Measurements from ENCODE around the gene ZNF583. TPM values are rescaled to one million over a fixed set of nuclear protein-coding genes. Genes with fewer than 3 reads are reported as not detected.

ZNF583 gene
- total and polyA plus RNA-seq, 11 donors: 3.3 to 7.9 (median 5.2) TPM

DNA sequence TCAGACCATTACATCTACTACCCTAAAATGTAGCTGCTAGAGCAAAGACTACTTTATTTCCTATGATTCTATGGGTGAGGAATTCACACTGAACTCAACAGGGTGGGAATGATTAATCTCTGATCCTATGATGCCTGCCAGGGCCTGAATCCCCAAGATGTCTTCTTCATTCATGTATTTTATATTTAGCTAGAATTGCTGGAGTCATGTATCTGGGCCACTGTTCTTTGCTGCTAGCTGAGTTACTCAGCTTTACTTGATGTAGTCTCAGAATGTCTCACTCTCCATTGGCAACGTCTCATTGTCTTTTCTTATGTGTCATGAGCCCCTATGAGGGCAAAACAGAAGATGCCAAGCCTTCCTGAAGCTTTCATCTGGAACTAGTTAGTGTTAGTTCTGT, 31.9 kb upstream of the ZNF583 start:
- Histone ChIP-seq H3K36me3 (peaks cover 8 to 79% (median 65%) of the 10 kb centered on the region in 9 donors), H3K4me3 (no peak overlapping the region), H3K9me3 (peaks cover 0 to 54% (median 5%) of the 10 kb centered on the region in 12 donors), H3K27me3 (no peaks in the 10 kb centered on the region), H3K4me1 (peaks cover 0 to 24% (median 20%) of the 10 kb centered on the region in 12 donors), H3K27ac (no peak overlapping the region)
- DNase-seq (no peak), ATAC-seq (no peak)
- no peak for TF ChIP-seq POLR2A (IDR thresholded peaks at IDR 0.05)
- 79 to 96% (median 86%) methylated on average over 1 of the region's 1 CpG for WGBS, 4 donors
- intact Hi-C loops (cut with DNase I): no loop called here

DNA sequence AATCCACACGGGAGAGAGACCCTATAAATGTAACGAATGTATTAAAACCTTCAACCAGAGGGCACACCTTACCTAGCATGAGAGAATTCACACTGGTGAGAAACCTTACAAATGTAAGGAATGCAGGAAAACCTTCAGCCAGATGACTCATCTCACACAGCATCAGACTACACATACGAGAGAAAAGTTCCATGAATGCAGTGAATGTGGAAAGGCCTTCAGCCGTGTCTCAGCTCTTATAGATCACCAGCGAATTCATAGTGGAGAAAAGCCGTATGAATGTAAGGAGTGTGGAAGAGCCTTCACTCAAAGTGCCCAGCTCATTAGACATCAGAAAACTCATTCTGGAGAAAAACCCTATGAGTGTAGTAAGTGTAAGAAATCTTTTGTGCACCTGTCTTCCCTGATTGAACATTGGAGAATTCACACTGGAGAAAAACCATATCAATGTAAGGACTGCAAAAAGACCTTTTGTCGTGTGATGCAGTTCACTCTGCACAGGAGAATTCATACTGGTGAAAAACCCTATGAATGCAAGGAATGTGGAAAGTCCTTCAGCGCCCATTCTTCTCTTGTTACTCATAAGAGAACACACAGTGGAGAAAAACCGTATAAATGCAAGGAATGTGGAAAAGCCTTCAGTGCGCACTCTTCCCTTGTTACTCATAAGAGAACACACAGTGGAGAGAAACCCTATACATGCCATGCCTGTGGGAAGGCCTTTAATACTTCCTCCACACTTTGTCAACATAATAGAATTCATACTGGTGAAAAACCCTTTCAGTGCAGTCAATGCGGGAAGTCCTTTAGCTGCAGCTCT, 26.8 kb upstream of the ZNF583 start:
- no peak for TF ChIP-seq POLR2A (IDR thresholded peaks at IDR 0.05)
- TF ChIP-seq, protein P1, sequence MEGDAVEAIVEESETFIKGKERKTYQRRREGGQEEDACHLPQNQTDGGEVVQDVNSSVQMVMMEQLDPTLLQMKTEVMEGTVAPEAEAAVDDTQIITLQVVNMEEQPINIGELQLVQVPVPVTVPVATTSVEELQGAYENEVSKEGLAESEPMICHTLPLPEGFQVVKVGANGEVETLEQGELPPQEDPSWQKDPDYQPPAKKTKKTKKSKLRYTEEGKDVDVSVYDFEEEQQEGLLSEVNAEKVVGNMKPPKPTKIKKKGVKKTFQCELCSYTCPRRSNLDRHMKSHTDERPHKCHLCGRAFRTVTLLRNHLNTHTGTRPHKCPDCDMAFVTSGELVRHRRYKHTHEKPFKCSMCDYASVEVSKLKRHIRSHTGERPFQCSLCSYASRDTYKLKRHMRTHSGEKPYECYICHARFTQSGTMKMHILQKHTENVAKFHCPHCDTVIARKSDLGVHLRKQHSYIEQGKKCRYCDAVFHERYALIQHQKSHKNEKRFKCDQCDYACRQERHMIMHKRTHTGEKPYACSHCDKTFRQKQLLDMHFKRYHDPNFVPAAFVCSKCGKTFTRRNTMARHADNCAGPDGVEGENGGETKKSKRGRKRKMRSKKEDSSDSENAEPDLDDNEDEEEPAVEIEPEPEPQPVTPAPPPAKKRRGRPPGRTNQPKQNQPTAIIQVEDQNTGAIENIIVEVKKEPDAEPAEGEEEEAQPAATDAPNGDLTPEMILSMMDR (IDR thresholded peaks at IDR 0.05): no peak
- H3K27ac ChIP-seq: no peak overlapping the region
- 90 to 93% (median 92%) methylated on average over 11 of the region's 11 CpGs for WGBS, 4 donors
- no peaks in the 10 kb centered on the region for H3K4me1 ChIP-seq
- intact Hi-C loops (cut with DNase I): no loop called here
- ATAC-seq: no peak
- H3K36me3 ChIP-seq: peaks cover 8 to 72% (median 63%) of the 10 kb centered on the region in 9 donors
- no peak overlapping the region for H3K4me3 ChIP-seq
- H3K9me3 ChIP-seq: peaks cover 0 to 93% (median 5%) of the 10 kb centered on the region in 12 donors
- DNase-seq: no peak
- no peaks in the 10 kb centered on the region for H3K27me3 ChIP-seq

DNA sequence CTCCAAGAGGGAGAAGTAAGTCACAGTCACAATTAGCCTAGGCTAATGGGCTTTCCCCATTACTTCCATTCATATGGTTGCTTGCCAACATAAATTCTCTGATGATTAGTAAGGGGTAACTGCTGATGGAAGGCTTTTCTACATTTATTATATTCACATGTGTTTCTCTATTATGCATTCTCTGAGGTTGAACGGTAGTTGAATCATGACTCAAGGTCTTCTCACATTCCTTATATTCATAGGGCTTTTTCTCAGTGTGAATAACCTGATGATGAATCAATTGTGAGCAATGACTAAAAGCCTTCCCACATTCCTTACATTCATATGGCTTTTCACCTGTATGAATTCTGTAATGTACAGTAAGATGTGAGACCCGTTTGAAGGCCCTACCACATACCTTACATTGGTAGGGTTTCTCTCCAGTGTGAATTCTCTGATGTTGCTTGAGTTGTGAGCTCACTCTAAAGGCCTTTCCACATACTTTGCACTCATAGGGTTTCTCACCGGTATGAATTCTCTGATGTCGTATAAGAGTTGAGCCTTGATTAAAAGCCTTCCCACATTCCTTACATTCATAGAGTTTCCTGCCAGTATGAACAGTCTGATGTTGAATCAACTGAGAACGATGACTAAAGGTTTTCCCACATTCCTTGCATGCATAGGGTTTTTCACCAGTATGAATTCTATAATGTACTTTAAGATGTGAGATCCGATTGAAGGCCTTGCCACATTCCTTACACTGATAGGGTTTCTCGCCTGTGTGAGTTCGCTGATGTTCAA, 20.1 kb upstream of the ZNF583 start:
- Histone ChIP-seq H3K27me3 (no peaks in the 10 kb centered on the region), H3K4me3 (no peak overlapping the region), H3K36me3 (peaks cover 0 to 62% (median 40%) of the 10 kb centered on the region in 9 donors), H3K27ac (no peak overlapping the region), H3K4me1 (no peaks in the 10 kb centered on the region), H3K9me3 (peaks cover 0 to 83% (median 0%) of the 10 kb centered on the region in 12 donors)
- ATAC-seq (no peak), DNase-seq (no peak)
- 88 to 93% (median 91%) methylated on average over 8 of the region's 8 CpGs for WGBS, 4 donors
- no peak for TF ChIP-seq POLR2A (IDR thresholded peaks at IDR 0.05)
- TF ChIP-seq, protein P1 (IDR thresholded peaks at IDR 0.05): no peak
- intact Hi-C loops (cut with DNase I): no loop called here

DNA sequence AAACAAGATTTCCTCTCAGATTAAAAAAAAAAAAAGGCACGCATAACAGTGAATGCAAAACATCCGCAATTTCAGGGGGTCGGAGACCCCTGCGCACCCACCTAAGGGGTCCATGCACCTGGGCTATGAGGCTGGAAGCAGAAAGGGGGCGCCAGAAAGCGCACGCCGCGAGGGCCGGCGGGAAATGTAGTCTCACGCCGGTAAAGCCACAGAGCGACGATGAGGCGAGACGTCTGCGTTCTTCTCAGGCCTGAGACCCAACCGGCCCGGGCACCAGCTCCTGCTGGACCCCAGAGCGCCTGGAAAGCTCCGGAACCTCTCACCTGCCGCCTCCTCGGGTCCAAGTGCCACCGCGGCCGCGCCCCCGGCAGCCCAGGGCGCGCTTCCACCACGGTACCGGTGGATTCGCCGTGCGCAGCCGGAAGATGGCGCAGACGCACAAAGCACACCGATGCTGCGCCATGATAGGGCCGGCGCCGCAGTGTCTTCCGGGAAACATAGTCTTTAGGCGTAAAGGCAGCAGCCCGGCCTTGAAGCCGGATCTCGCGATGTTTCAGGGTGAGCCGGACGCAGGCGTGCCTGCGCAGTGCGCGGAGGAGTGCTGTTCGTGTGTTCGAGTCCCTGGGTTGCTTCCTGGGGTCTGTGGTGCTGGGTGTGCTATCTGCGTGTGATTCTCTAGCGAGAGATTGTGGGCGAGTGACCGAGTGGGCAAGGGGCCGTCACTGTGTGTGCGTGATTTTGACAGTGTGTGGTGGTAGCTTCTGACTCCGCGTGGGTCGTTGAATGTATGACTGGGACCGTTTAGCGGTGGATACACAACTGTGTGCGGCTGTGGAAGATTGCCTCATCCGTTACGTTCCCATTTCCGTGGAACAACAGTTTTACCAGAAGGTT, 10.8 kb upstream of the ZNF583 start, which contains the start of gene ZNF582:
TSS of gene ZNF582 (minus strand) at position 416 of the 894 bp plus-strand sequence. CDS start 1,782 bp downstream, outside the sequence.
- Histone ChIP-seq H3K4me1 (peaks cover 0 to 19% (median 8%) of the 10 kb centered on the region in 12 donors), H3K4me3 (peak within 1 kb of the TSS; percentile 63 to 88 (median 74)), H3K36me3 (peaks cover 0 to 36% (median 26%) of the 10 kb centered on the region in 9 donors), H3K9me3 (peaks cover 0 to 54% (median 0%) of the 10 kb centered on the region in 12 donors), H3K27me3 (no peaks in the 10 kb centered on the region), H3K27ac (peak within 1 kb of the TSS; percentile 76 to 99 (median 96))
- intact Hi-C loops (cut with DNase I): loop anchor here in 7 of 10 donors (1.0 to 10.0 kb wide), 9 partner anchors 10 to 444 kb away; partner anchors contain the start of genes ZFP28 (in 2 of the 7), ZNF471 (in 2 of the 7), ZNF583 (in 1 of the 7) and ZNF667 (in 1 of the 7)
- DNase-seq (peak; percentile 97 to 99 (median 98)), ATAC-seq (peak; percentile 99 to 100 (median 99))
- WGBS, 4 donors: 1 to 2% (median 1%) methylated on average over 31 to 73 of the region's 73 CpGs
- peak in 1 of 2 donors; percentile 60 for TF ChIP-seq POLR2A (IDR thresholded peaks at IDR 0.05)
- TF ChIP-seq, protein P1 (IDR thresholded peaks at IDR 0.05): peak; percentile 68 to 97 (median 84)

Data from heart left ventricle (tissue), 16 donors.